ENCODE data around the gene QTRT2. TPM values are rescaled to one million over a fixed set of nuclear protein-coding genes. Genes with fewer than 3 reads are reported as not detected.

QTRT2 gene
- total RNA-seq, 1 donor from 2014 or later: 32.1 TPM

GRCh38 chr3:114080201-114080600 lies 23.7 kb downstream of the QTRT2 start:
- H3K79me2 ChIP-seq (ENCODE audit: low read depth): no peaks in the 10 kb centered on the region
- H2AFZ ChIP-seq (replicated peaks): no peak overlapping the region
- H3K9ac ChIP-seq: no peak overlapping the region
- H3K27me3 ChIP-seq: no peaks in the 10 kb centered on the region
- peaks cover 34% of the 10 kb centered on the region for H3K36me3 Mint-ChIP-seq
- H3K27me3 Mint-ChIP-seq (ENCODE audit: insufficient read depth, low read depth): no peaks in the 10 kb centered on the region
- no peaks in the 10 kb centered on the region for H3K4me1 Mint-ChIP-seq
- H3K36me3 ChIP-seq: peaks cover 8% of the 10 kb centered on the region
- no peak overlapping the region for H3K27ac ChIP-seq
- H3F3A ChIP-seq (ENCODE audit: low read depth): no peaks in the 10 kb centered on the region
- no peak overlapping the region for H3K27ac Mint-ChIP-seq
- H3K9me3 Mint-ChIP-seq: no peaks in the 10 kb centered on the region
- H3K4me3 ChIP-seq: no peak overlapping the region
- no peak for DNase-seq (ENCODE audit: low spot score)
- H3K4me3 Mint-ChIP-seq: no peak overlapping the region
- TF ChIP-seq CTCF (IDR thresholded peaks at IDR 0.05) (no peak), EZH2 (IDR thresholded peaks at IDR 0.05) (no peak), EZH2phosphoT487 (IDR thresholded peaks at IDR 0.05) (no peak)
- no peaks in the 10 kb centered on the region for H4K20me1 ChIP-seq (ENCODE audit: low read depth)
- no peaks in the 10 kb centered on the region for H3K4me1 ChIP-seq
- no peaks in the 10 kb centered on the region for H3K9me3 ChIP-seq (ENCODE audit: low read depth)
- no peak overlapping the region for H3K4me2 ChIP-seq

GRCh38 chr3:114081037-114081436 lies 24.5 kb downstream of the QTRT2 start:
- H3K27me3 Mint-ChIP-seq (ENCODE audit: insufficient read depth, low read depth): no peaks in the 10 kb centered on the region
- H3K27ac ChIP-seq: no peak overlapping the region
- H4K20me1 ChIP-seq (ENCODE audit: low read depth): no peaks in the 10 kb centered on the region
- H3K27me3 ChIP-seq: no peaks in the 10 kb centered on the region
- H3K9ac ChIP-seq: no peak overlapping the region
- H3K9me3 ChIP-seq (ENCODE audit: low read depth): no peaks in the 10 kb centered on the region
- no peak overlapping the region for H3K4me3 ChIP-seq
- H3K9me3 Mint-ChIP-seq: no peaks in the 10 kb centered on the region
- no peak for TF ChIP-seq EZH2phosphoT487 (IDR thresholded peaks at IDR 0.05)
- no peak for TF ChIP-seq EZH2 (IDR thresholded peaks at IDR 0.05)
- TF ChIP-seq CTCF (IDR thresholded peaks at IDR 0.05): no peak
- H3K4me2 ChIP-seq: no peak overlapping the region
- no peak overlapping the region for H3K4me3 Mint-ChIP-seq
- H3K4me1 ChIP-seq: no peaks in the 10 kb centered on the region
- no peak for DNase-seq (ENCODE audit: low spot score)
- no peaks in the 10 kb centered on the region for H3F3A ChIP-seq (ENCODE audit: low read depth)
- no peak overlapping the region for H3K27ac Mint-ChIP-seq
- H3K4me1 Mint-ChIP-seq: no peaks in the 10 kb centered on the region
- no peak overlapping the region for H2AFZ ChIP-seq (replicated peaks)
- peaks cover 39% of the 10 kb centered on the region for H3K36me3 Mint-ChIP-seq
- peaks cover 11% of the 10 kb centered on the region for H3K36me3 ChIP-seq
- H3K79me2 ChIP-seq (ENCODE audit: low read depth): no peaks in the 10 kb centered on the region

- no peaks in the 10 kb centered on the region for H4K20me1 ChIP-seq (ENCODE audit: low read depth)
- Mint-ChIP-seq H3K4me3 (no peak overlapping the region), H3K9me3 (peaks cover 6% of the 10 kb centered on the region), H3K4me1 (no peaks in the 10 kb centered on the region), H3K27ac (no peak overlapping the region), H3K27me3 (ENCODE audit: insufficient read depth, low read depth) (no peaks in the 10 kb centered on the region), H3K36me3 (peaks cover 47% of the 10 kb centered on the region)
- H3K27ac ChIP-seq: no peak overlapping the region
- peaks cover 24% of the 10 kb centered on the region for H3K36me3 ChIP-seq
- H3K4me1 ChIP-seq: no peaks in the 10 kb centered on the region
- no peaks in the 10 kb centered on the region for H3K9me3 ChIP-seq (ENCODE audit: low read depth)
- no peaks in the 10 kb centered on the region for H3K27me3 ChIP-seq
- no peak for DNase-seq (ENCODE audit: low spot score)
- TF ChIP-seq EZH2phosphoT487 (IDR thresholded peaks at IDR 0.05) (no peak), CTCF (IDR thresholded peaks at IDR 0.05) (no peak), EZH2 (IDR thresholded peaks at IDR 0.05) (no peak)
- H3K9ac ChIP-seq: no peak overlapping the region
- H2AFZ ChIP-seq (replicated peaks): no peak overlapping the region
- H3K4me3 ChIP-seq: no peak overlapping the region
- H3K4me2 ChIP-seq: no peak overlapping the region
- no peaks in the 10 kb centered on the region for H3F3A ChIP-seq (ENCODE audit: low read depth)
- no peaks in the 10 kb centered on the region for H3K79me2 ChIP-seq (ENCODE audit: low read depth)
Observed at GRCh38 chr3:114083112-114083511, 26.6 kb downstream of the QTRT2 start.
